ENCODE measurements around the gene WDR75. TPM values are rescaled to one million over a fixed set of nuclear protein-coding genes. Genes with fewer than 3 reads are reported as not detected.

The WDR75 gene
- total RNA-seq, 1 donor, result 60.6 TPM

- Histone ChIP-seq H3K9me3 (ENCODE audit: low read depth, low read length) (no peaks in the 10 kb centered on the region), H3K4me3 (ENCODE audit: low read length) (no peak overlapping the region), H3K27me3 (ENCODE audit: insufficient read depth, low read length) (no peaks in the 10 kb centered on the region), H3K4me1 (ENCODE audit: insufficient read depth, low read length) (peaks cover 3% of the 10 kb centered on the region)
These were observed 80.6 kb downstream of the WDR75 start for GRCh38 chr2:189521699-189522434.

- Histone ChIP-seq H3K4me3 (ENCODE audit: low read length) (no peak overlapping the region), H3K27me3 (ENCODE audit: insufficient read depth, low read length) (no peaks in the 10 kb centered on the region), H3K9me3 (ENCODE audit: low read depth, low read length) (no peaks in the 10 kb centered on the region), H3K4me1 (ENCODE audit: insufficient read depth, low read length) (no peaks in the 10 kb centered on the region)
These were observed 81.3 kb downstream of the WDR75 start for GRCh38 chr2:189522435-189523151.

- Histone ChIP-seq H3K4me3 (ENCODE audit: low read length) (no peak overlapping the region), H3K27me3 (ENCODE audit: insufficient read depth, low read length) (no peaks in the 10 kb centered on the region), H3K4me1 (ENCODE audit: insufficient read depth, low read length) (no peaks in the 10 kb centered on the region), H3K9me3 (ENCODE audit: low read depth, low read length) (no peaks in the 10 kb centered on the region)
These were observed 83.5 kb downstream of the WDR75 start for GRCh38 chr2:189524746-189525145.

Other genes with a start within 250 kb of the WDR75 start
- 65.5 TPM for gene SLC40A1, start 139.3 kb downstream of the WDR75 start, total RNA-seq
- gene ASNSD1, start 220.0 kb downstream of the WDR75 start, total RNA-seq, result 65.1 TPM
- gene ANKAR, start 233.2 kb downstream of the WDR75 start, total RNA-seq, result 13.9 TPM

Measured in mononuclear cell (primary cell).